Effector memory CD8-positive, alpha-beta T cell (primary cell): ENCODE results near the gene TSHZ2.
"Not testable (repeated sequence)": the region's sequence is repeated elsewhere in the genome, so short reads cannot be mapped to it uniquely, and the experiment has no call there.

ENCODE experiments used
- ATAC-seq: fragments of 150-1000 bp; cut with Tn5 transposase; replicated peaks from 2 replicates; pipeline ENCODE4 v1.10.0; 2021; ENCODE audit warnings: mild to moderate bottlenecking, moderate library complexity
- DNase-seq, 3 experiments: peaks; one replicate each; pipeline ENCODE4 v3.0.0; 2021
- H3K27ac Mint-ChIP-seq, 2 donors: one replicate each; pipeline ENCODE4 v1.8.0; 2022; ENCODE audit warnings: mild to moderate bottlenecking in 2 of 2, mixed read lengths in 2 of 2, moderate library complexity in 2 of 2
- H3K27me3 Mint-ChIP-seq, 2 donors: one replicate each; pipeline ENCODE4 v1.8.0; 2022; ENCODE audit warnings: mixed read lengths in 2 of 2
- H3K36me3 Mint-ChIP-seq: one replicate; pipeline ENCODE4 v1.8.0; 2022; ENCODE audit warnings: mild to moderate bottlenecking, moderate library complexity, mixed read lengths; ENCODE audit not compliant: insufficient read depth
- H3K4me1 Mint-ChIP-seq, 2 donors: one replicate each; pipeline ENCODE4 v1.8.0; 2022; ENCODE audit warnings: low read depth in 2 of 2, mixed read lengths in 2 of 2
- H3K4me3 Mint-ChIP-seq, 2 donors: one replicate each; pipeline ENCODE4 v1.8.0; 2022; ENCODE audit warnings: mild to moderate bottlenecking in 2 of 2, mixed read lengths in 2 of 2, moderate library complexity in 2 of 2
- H3K9me3 Mint-ChIP-seq, 2 donors: one replicate each; pipeline ENCODE4 v1.8.0; 2022; ENCODE audit warnings: mixed read lengths in 2 of 2

Gene TSHZ2

GRCh38 chr20:53489528-53489927, 517.4 kb downstream of the TSHZ2 start:
- no peaks in the 10 kb centered on the region for H3K36me3 Mint-ChIP-seq
- H3K9me3 Mint-ChIP-seq, result no peaks in the 10 kb centered on the region
- ATAC-seq (no peak), DNase-seq (no peak)
- H3K27ac Mint-ChIP-seq, result no peak overlapping the region
- no peak overlapping the region for H3K4me3 Mint-ChIP-seq
- H3K27me3 Mint-ChIP-seq, result peaks cover 19 to 32% of the 10 kb centered on the region in 2 donors
- no peaks in the 10 kb centered on the region for H3K4me1 Mint-ChIP-seq

GRCh38 chr20:53490620-53491019, 518.5 kb downstream of the TSHZ2 start:
- Mint-ChIP-seq H3K4me3 (no peak overlapping the region), H3K27ac (no peak overlapping the region), H3K36me3 (no peaks in the 10 kb centered on the region), H3K9me3 (no peaks in the 10 kb centered on the region), H3K27me3 (peaks cover 21 to 37% of the 10 kb centered on the region in 2 donors), H3K4me1 (no peaks in the 10 kb centered on the region)
- DNase-seq, result no peak
- ATAC-seq, result no peak

DNA sequence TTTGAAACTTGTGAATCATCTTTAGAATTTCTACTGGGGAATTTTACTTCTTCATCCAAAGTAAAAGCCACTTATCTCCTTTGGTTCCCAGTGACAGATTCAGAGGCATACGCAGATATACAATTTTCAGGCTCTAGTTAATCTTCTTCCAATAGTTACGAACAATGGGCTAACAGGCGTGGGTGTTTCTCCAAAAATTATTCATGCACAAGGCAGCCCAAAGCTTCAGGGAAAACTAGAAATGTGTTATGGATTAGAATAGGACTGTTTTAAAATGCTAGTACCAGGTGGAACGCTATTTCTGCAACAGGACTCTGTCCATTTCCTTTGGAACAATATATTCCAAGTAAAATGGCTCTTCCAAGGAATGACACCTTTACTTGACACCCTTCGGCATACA, 519.3 kb downstream of the TSHZ2 start:
- Mint-ChIP-seq H3K9me3 (no peaks in the 10 kb centered on the region), H3K4me1 (no peaks in the 10 kb centered on the region), H3K27ac (no peak overlapping the region), H3K27me3 (peaks cover 29 to 46% of the 10 kb centered on the region in 2 donors), H3K4me3 (no peak overlapping the region), H3K36me3 (no peaks in the 10 kb centered on the region)
- no peak for ATAC-seq
- no peak for DNase-seq

DNA sequence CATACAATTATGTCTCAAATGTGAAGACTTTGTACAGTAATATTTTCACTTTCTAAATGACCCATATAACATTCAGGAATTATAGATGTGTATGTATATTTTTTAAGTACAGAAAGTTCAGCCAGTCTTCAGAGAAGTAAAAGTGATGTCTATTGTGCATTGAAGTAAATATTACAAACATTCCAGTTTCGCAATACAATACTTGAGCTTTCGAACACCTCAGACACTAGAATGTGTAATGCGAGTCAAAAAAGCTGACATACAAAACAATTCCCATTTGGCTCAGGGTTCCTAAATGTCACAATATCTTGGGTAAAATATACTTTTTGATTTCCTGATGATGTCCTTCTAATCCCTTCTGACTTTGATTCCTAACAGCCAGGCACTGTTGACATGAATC, 520.1 kb downstream of the TSHZ2 start:
- peaks cover 2 to 5% of the 10 kb centered on the region in 2 donors for H3K9me3 Mint-ChIP-seq
- H3K36me3 Mint-ChIP-seq, result no peaks in the 10 kb centered on the region
- DNase-seq (no peak), ATAC-seq (no peak)
- peaks cover 37 to 47% of the 10 kb centered on the region in 2 donors for H3K27me3 Mint-ChIP-seq
- H3K4me3 Mint-ChIP-seq, result no peak overlapping the region
- H3K27ac Mint-ChIP-seq, result no peak overlapping the region
- H3K4me1 Mint-ChIP-seq, result no peaks in the 10 kb centered on the region

GRCh38 chr20:53493311-53493857, 521.2 kb downstream of the TSHZ2 start:
- Mint-ChIP-seq H3K36me3 (no peaks in the 10 kb centered on the region), H3K27me3 (peaks cover 46 to 53% of the 10 kb centered on the region in 2 donors), H3K27ac (no peak overlapping the region), H3K4me1 (no peaks in the 10 kb centered on the region), H3K4me3 (no peak overlapping the region), H3K9me3 (peaks cover 2 to 7% of the 10 kb centered on the region in 2 donors)
- DNase-seq (no peak), ATAC-seq (no peak)

- ATAC-seq, result no peak
- peaks cover 50 to 58% of the 10 kb centered on the region in 2 donors for H3K27me3 Mint-ChIP-seq
- no peak for DNase-seq
- H3K4me1 Mint-ChIP-seq, result no peaks in the 10 kb centered on the region
- no peak overlapping the region for H3K27ac Mint-ChIP-seq
- H3K9me3 Mint-ChIP-seq, result peaks cover 2 to 7% of the 10 kb centered on the region in 2 donors
- no peaks in the 10 kb centered on the region for H3K36me3 Mint-ChIP-seq
- no peak overlapping the region for H3K4me3 Mint-ChIP-seq
These were observed 522.6 kb downstream of the TSHZ2 start for GRCh38 chr20:53494753-53495152.

GRCh38 chr20:53495398-53496092, 523.4 kb downstream of the TSHZ2 start:
- Mint-ChIP-seq H3K27ac (no peak overlapping the region), H3K4me3 (no peak overlapping the region), H3K9me3 (peaks cover 2 to 7% of the 10 kb centered on the region in 2 donors), H3K27me3 (peaks cover 50 to 58% of the 10 kb centered on the region in 2 donors), H3K36me3 (no peaks in the 10 kb centered on the region), H3K4me1 (no peaks in the 10 kb centered on the region)
- no peak for DNase-seq
- no peak for ATAC-seq

GRCh38 chr20:53497246-53497645, 525.1 kb downstream of the TSHZ2 start:
- ATAC-seq (no peak), DNase-seq (no peak)
- H3K36me3 Mint-ChIP-seq, result no peaks in the 10 kb centered on the region
- H3K4me3 Mint-ChIP-seq, result no peak overlapping the region
- no peaks in the 10 kb centered on the region for H3K4me1 Mint-ChIP-seq
- peaks cover 2 to 7% of the 10 kb centered on the region in 2 donors for H3K9me3 Mint-ChIP-seq
- H3K27me3 Mint-ChIP-seq, result peaks cover 42 to 47% of the 10 kb centered on the region in 2 donors
- no peak overlapping the region for H3K27ac Mint-ChIP-seq

DNA sequence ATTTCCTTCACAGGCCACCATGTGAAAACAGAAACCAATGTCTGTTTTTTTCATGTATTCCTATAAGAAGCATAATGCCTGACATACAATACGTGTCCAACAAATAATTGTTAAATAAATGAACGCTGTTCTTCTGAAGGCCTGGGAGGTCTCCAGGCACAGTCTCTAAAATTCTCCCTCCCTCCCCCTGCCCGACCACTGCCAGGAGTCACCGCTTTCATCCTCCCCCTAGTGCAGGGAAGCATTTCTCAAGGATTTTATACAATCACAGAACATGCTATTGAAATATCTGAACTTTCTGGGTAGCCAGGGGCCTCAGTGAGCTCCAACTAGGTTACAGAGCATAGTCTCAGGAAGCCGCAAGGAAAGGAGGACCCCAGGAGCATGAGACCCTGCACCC, 526.2 kb downstream of the TSHZ2 start:
- H3K36me3 Mint-ChIP-seq, result no peaks in the 10 kb centered on the region
- H3K4me3 Mint-ChIP-seq, result no peak overlapping the region
- no peaks in the 10 kb centered on the region for H3K4me1 Mint-ChIP-seq
- H3K9me3 Mint-ChIP-seq, result peaks cover 2 to 7% of the 10 kb centered on the region in 2 donors
- peaks cover 52 to 56% of the 10 kb centered on the region in 2 donors for H3K27me3 Mint-ChIP-seq
- H3K27ac Mint-ChIP-seq, result no peak overlapping the region
- ATAC-seq (no peak), DNase-seq (no peak)

DNA sequence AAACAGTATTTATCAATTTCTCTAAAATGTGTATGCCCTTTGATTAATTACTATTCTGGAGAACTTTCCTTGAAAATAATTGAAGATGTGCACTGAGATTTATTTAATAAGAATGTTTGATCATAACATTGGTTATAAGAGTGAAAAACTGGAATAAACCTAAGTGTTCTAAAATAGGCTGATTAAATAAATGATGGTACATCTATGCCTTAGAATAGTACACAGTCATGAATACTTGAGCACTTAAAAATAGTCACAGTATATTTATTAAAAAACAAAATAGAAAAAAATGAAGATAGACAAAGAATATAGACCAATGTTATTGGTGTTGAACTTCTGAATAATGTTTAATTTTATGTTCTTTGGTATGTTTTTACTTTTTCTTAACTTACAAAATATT, 528.5 kb downstream of the TSHZ2 start:
- H3K9me3 Mint-ChIP-seq, result peaks cover 2 to 7% of the 10 kb centered on the region in 2 donors
- H3K4me1 Mint-ChIP-seq, result no peaks in the 10 kb centered on the region
- no peak overlapping the region for H3K27ac Mint-ChIP-seq
- DNase-seq, result no peak
- ATAC-seq, result no peak
- no peaks in the 10 kb centered on the region for H3K36me3 Mint-ChIP-seq
- H3K4me3 Mint-ChIP-seq, result no peak overlapping the region
- H3K27me3 Mint-ChIP-seq, result peaks cover 43 to 44% of the 10 kb centered on the region in 2 donors

DNA sequence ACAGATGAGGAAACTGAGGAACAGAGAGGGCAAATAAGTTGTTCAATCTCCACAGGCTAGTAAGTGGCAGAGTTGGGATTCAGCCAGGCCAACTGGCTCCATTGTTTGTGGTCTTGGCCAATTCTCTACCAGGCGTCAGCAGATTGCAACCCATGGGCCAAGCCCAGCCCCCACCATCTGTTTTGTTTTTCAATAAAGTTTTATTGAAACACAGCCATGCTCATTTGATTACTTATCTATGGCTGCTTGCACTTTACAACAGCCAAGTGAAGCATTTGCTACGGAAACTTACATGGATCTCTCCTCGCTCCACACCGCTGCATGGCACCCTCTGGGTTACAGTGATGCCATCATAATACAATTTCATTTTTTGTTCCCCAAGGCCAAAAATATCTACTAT, 530.7 kb downstream of the TSHZ2 start:
- no peaks in the 10 kb centered on the region for H3K36me3 Mint-ChIP-seq
- no peak overlapping the region for H3K4me3 Mint-ChIP-seq
- DNase-seq, result no peak
- H3K27ac Mint-ChIP-seq, result no peak overlapping the region
- H3K27me3 Mint-ChIP-seq, result peaks cover 22 to 24% of the 10 kb centered on the region in 2 donors
- ATAC-seq, result no peak
- no peaks in the 10 kb centered on the region for H3K9me3 Mint-ChIP-seq
- H3K4me1 Mint-ChIP-seq, result no peaks in the 10 kb centered on the region

GRCh38 chr20:53503517-53503919, 531.4 kb downstream of the TSHZ2 start:
- ATAC-seq (no peak), DNase-seq (no peak)
- no peaks in the 10 kb centered on the region for H3K9me3 Mint-ChIP-seq
- H3K27me3 Mint-ChIP-seq, result peaks cover 15 to 17% of the 10 kb centered on the region in 2 donors
- H3K27ac Mint-ChIP-seq, result no peak overlapping the region
- H3K36me3 Mint-ChIP-seq, result no peaks in the 10 kb centered on the region
- H3K4me1 Mint-ChIP-seq, result no peaks in the 10 kb centered on the region
- no peak overlapping the region for H3K4me3 Mint-ChIP-seq

- not testable (repeated sequence) for DNase-seq, H3K4me1 Mint-ChIP-seq, H3K36me3 Mint-ChIP-seq, ATAC-seq, H3K27ac Mint-ChIP-seq, H3K4me3 Mint-ChIP-seq, H3K9me3 Mint-ChIP-seq
- H3K27me3 Mint-ChIP-seq, result peaks cover 11 to 15% of the 10 kb centered on the region in 2 donors
These were observed 531.9 kb downstream of the TSHZ2 start for GRCh38 chr20:53504106-53504505.

DNA sequence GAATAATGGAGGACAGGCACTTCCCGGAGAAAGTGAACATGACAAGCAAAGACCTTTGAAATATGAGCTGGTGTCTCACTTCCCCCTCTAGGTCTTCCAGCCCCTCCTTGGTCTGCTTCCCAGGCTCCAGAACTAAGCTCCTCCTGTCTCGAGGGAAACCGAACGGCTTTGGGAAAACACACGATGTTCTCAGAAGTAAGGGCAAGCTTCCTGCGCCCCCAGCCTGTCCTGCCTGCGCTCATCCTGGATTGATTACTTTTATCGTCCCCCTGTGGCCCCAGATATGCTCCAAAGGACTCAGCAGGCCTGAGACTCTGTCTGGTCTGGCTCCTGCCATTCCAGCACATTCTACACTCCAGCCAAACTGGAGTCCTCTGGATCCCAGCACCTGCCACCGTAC, 538.1 kb downstream of the TSHZ2 start:
- peaks cover 0 to 6% of the 10 kb centered on the region in 2 donors for H3K4me1 Mint-ChIP-seq
- H3K9me3 Mint-ChIP-seq, result no peaks in the 10 kb centered on the region
- no peaks in the 10 kb centered on the region for H3K36me3 Mint-ChIP-seq
- no peak overlapping the region for H3K27ac Mint-ChIP-seq
- H3K27me3 Mint-ChIP-seq, result peaks cover 0 to 8% of the 10 kb centered on the region in 2 donors
- no peak for DNase-seq
- ATAC-seq, result no peak
- no peak overlapping the region for H3K4me3 Mint-ChIP-seq
